Fibroblast of pulmonary artery (primary cell): ENCODE results near the gene VAV2.

Experiments used
- DNase-seq: peaks from one replicate; pipeline ENCODE4 v3.0.0-alpha.2; 2010; ENCODE audit warnings: low read depth
- H3K4me3 ChIP-seq: replicated peaks from 2 replicates; pipeline ENCODE4 v1.5.1; 2011; ENCODE audit warnings: low read depth, mild to moderate bottlenecking, control low read depth, low read length, moderate library complexity
- CTCF ChIP-seq: IDR thresholded peaks from 2 replicates; pipeline ENCODE4 v1.5.1; 2011; ENCODE audit warnings: mild to moderate bottlenecking, control low read depth, low read length, inconsistent platforms; ENCODE audit errors: missing control alignments

Gene VAV2

GRCh38 chr9:133821601-133822429, 170.3 kb downstream of the VAV2 start:
- no peak overlapping the region for H3K4me3 ChIP-seq
- no peak for TF ChIP-seq CTCF
- no peak for DNase-seq

- no peak overlapping the region for H3K4me3 ChIP-seq
Observed at GRCh38 chr9:133819923-133820322, 172.2 kb downstream of the VAV2 start.

DNA sequence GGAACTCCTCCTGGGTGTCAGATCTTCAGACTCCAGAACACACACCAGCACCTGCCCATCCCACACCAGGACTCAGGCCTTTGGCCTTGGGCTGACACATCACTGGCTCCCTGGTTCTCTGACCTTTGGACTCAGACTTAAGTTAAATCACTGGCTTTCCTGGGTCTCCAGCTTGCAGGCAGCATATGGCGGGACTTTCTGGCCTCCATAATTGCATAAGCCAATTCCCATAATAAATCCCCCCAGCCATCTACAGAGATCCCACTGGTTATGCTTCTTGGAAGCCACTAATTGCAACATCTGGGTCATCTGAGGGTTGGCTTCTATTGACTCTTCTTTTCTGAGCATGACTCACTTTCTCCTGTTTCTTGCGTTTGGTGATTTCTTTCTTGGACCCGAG, 173.7 kb downstream of the VAV2 start:
- no peak for DNase-seq
- H3K4me3 ChIP-seq: no peak overlapping the region
- no peak for TF ChIP-seq CTCF

More at GRCh38 chr9:133819923-133820322, 172.2 kb downstream of the VAV2 start:
- no peak for DNase-seq
- no peak for TF ChIP-seq CTCF

DNA sequence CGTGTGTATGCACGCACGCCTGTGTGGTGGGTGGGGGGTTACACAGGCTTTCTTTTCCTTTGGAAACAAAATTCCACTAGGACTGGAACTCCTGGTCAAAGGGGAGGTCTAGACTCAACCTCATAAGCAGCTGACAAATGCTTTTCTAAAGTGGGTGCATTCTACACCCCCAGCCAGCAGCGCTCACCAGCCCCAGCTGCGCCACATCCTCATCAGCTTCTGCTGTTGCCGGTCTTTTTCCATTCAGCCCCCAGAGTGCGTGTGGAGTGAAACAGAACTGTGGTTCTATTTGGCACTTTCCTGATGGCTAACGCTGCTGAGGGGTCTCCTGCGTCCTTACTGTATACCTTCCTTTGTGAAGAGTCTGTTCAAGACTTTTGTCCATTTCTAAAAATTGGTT, 176.3 kb downstream of the VAV2 start:
- no peak for DNase-seq
- TF ChIP-seq CTCF: no peak
- no peak overlapping the region for H3K4me3 ChIP-seq

- H3K4me3 ChIP-seq: no peak overlapping the region
- no peak for TF ChIP-seq CTCF
Observed at GRCh38 chr9:133814586-133815208, 177.4 kb downstream of the VAV2 start.

GRCh38 chr9:133813749-133814585, 178.2 kb downstream of the VAV2 start:
- H3K4me3 ChIP-seq: no peak overlapping the region
- DNase-seq: no peak
- TF ChIP-seq CTCF: no peak

More at GRCh38 chr9:133814586-133815208, 177.4 kb downstream of the VAV2 start:
- DNase-seq: no peak
